HepG2 (cell line): ENCODE data around the gene RIPOR3. TPM values are rescaled to one million over a fixed set of nuclear protein-coding genes. Genes with fewer than 3 reads are reported as not detected.

Source experiments
- DZIP1 ChIP-seq: sonication (generic); formaldehyde crosslinking; IDR thresholded peaks from 2 replicates; pipeline ENCODE4 v1.5.0; 2020; ENCODE audit warnings: mild to moderate bottlenecking, missing genetic modification reagents
- EEA1 ChIP-seq: sonication (generic); formaldehyde crosslinking; IDR thresholded peaks from 2 replicates; pipeline ENCODE4 v1.5.1; 2020; ENCODE audit warnings: mild to moderate bottlenecking, missing genetic modification reagents, borderline replicate concordance
- ETV5 ChIP-seq: IDR thresholded peaks from 2 replicates; pipeline ENCODE4 v1.6.1; 2018; ENCODE audit warnings: missing biosample characterization, missing genetic modification reagents, inconsistent platforms, borderline replicate concordance
- FOSL1 ChIP-seq: sonication (generic); formaldehyde crosslinking; IDR thresholded peaks from 2 replicates; pipeline ENCODE4 v1.9.0; 2021; ENCODE audit warnings: missing genetic modification reagents, borderline replicate concordance
- HMGXB4 ChIP-seq, 2 experiments: sonication (generic) in 1 of 2; formaldehyde crosslinking in 1 of 2; IDR thresholded peaks; 2 replicates each; pipeline versions ENCODE4 v1.4.0 to v1.6.1; 2018 to 2020; ENCODE audit warnings: missing genetic modification reagents in 2 of 2, borderline replicate concordance in 1 of 2, low read depth in 1 of 2, mild to moderate bottlenecking in 1 of 2, missing biosample characterization in 1 of 2
- HNRNPL ChIP-seq: fragments of 200-400 bp; formaldehyde crosslinking; IDR thresholded peaks from 2 replicates; pipeline ENCODE4 v1.6.1; 2017; ENCODE audit warnings: mild to moderate bottlenecking, low read depth, low read length
- HOMEZ ChIP-seq: IDR thresholded peaks from 2 replicates; pipeline ENCODE4 v1.6.1; 2016; ENCODE audit warnings: low read depth
- IKZF4 ChIP-seq: sonication (generic); formaldehyde crosslinking; IDR thresholded peaks from 2 replicates; pipeline ENCODE4 v1.5.1; 2020; ENCODE audit warnings: borderline replicate concordance, mild to moderate bottlenecking, low read depth, missing genetic modification reagents; ENCODE audit errors: not compliant biosample characterization
- MATR3 ChIP-seq: sonication (generic); formaldehyde crosslinking; IDR thresholded peaks from 2 replicates; pipeline ENCODE4 v1.4.0; 2020; ENCODE audit warnings: missing genetic modification reagents
- NFE2L2 ChIP-seq: fragments of 150-350 bp; IDR thresholded peaks from 2 replicates; pipeline ENCODE4 v1.6.1; 2014; ENCODE audit warnings: low read length
- NR2F1 ChIP-seq, 2 experiments: fragments of 450-650 bp in 1 of 2; formaldehyde crosslinking in 1 of 2; IDR thresholded peaks; 2 replicates each; pipeline versions ENCODE4 v1.5.0 to v1.6.1; 2016 to 2020; ENCODE audit warnings: mild to moderate bottlenecking in 1 of 2, missing compliant biosample characterization in 1 of 2, missing genetic modification reagents in 1 of 2, moderate library complexity in 1 of 2
- POLR2G ChIP-seq: fragments of 200-400 bp; formaldehyde crosslinking; IDR thresholded peaks from 2 replicates; pipeline ENCODE4 v1.6.1; 2018; ENCODE audit warnings: mild to moderate bottlenecking, low read depth, low read length, moderate library complexity
- RAD21 ChIP-seq: fragments of 450-650 bp; formaldehyde crosslinking; IDR thresholded peaks from 2 replicates; pipeline ENCODE4 v1.5.0; 2020; ENCODE audit warnings: mild to moderate bottlenecking
- SALL2 ChIP-seq: sonication (generic); formaldehyde crosslinking; IDR thresholded peaks from 2 replicates; pipeline ENCODE4 v1.8.1; 2023; ENCODE audit warnings: mild to moderate bottlenecking, missing genetic modification reagents, inconsistent platforms
- TBL1XR1 ChIP-seq: fragments of 150-350 bp; IDR thresholded peaks from 2 replicates; pipeline ENCODE4 v1.6.1; 2014; ENCODE audit warnings: borderline replicate concordance, low read length; ENCODE audit not compliant: partially characterized antibody
- TFDP1 ChIP-seq: IDR thresholded peaks from 2 replicates; pipeline ENCODE4 v1.6.1; 2016; ENCODE audit warnings: missing compliant biosample characterization, missing genetic modification reagents, borderline replicate concordance
- ZFP62 ChIP-seq: sonication (generic); formaldehyde crosslinking; IDR thresholded peaks from 2 replicates; pipeline ENCODE4 v1.4.0; 2020; ENCODE audit warnings: missing genetic modification reagents
- ZNF180 ChIP-seq: sonication (generic); formaldehyde crosslinking; IDR thresholded peaks from 2 replicates; pipeline ENCODE4 v1.4.0; 2020; ENCODE audit warnings: low read depth, missing genetic modification reagents, borderline replicate concordance
- ZNF253 ChIP-seq: sonication (generic); formaldehyde crosslinking; IDR thresholded peaks from 2 replicates; pipeline ENCODE4 v1.8.0; 2022; ENCODE audit warnings: mild to moderate bottlenecking, missing genetic modification reagents, borderline replicate concordance
- ZNF343 ChIP-seq: sonication (generic); formaldehyde crosslinking; IDR thresholded peaks from 2 replicates; pipeline ENCODE4 v1.4.0; 2020; ENCODE audit warnings: mild to moderate bottlenecking, missing genetic modification reagents
- ZNF644 ChIP-seq: IDR thresholded peaks from 2 replicates; pipeline ENCODE4 v1.6.1; 2016; ENCODE audit warnings: low read depth
- ZNF749 ChIP-seq: sonication (generic); formaldehyde crosslinking; IDR thresholded peaks from 2 replicates; pipeline ENCODE4 v1.8.0; 2022; ENCODE audit warnings: mild to moderate bottlenecking, missing genetic modification reagents, moderate library complexity, borderline replicate concordance
- ZNF883 ChIP-seq: sonication (generic); formaldehyde crosslinking; IDR thresholded peaks from 2 replicates; pipeline ENCODE4 v1.5.1; 2020; ENCODE audit warnings: mild to moderate bottlenecking, missing genetic modification reagents; ENCODE audit errors: not compliant biosample characterization
- ZSCAN22 ChIP-seq: sonication (generic); formaldehyde crosslinking; IDR thresholded peaks from 2 replicates; pipeline ENCODE4 v1.4.0; 2020; ENCODE audit warnings: mild to moderate bottlenecking, missing genetic modification reagents
- polyA plus RNA-seq, 8 experiments: library from polyadenylated mRNA; depleted of rRNA in 3 of 8; stranded (reverse) in 7 of 8; unstranded in 1 of 8; fragments of >200 nt; fragmentation: Illumina TruSeq in 4 of 8; extraction: Trizol in 4 of 8; gene quantifications; 2 replicates each; pipeline versions ENCODE4 v1.2.1 to v1.2.3, GENCODE V29; 2011 to 2016; ENCODE audit warnings: low read depth in 4 of 8, missing spikeins in 1 of 8, mixed read lengths in 1 of 8; ENCODE audit not compliant: insufficient read depth in 1 of 8
- total RNA-seq, 5 experiments: library from RNA; depleted of rRNA; stranded (reverse); fragments of >200 nt; fragmentation: Illumina TruSeq; extraction: Trizol; gene quantifications; 2 replicates each; pipeline ENCODE4 v1.2.3, GENCODE V29; 2016; ENCODE audit warnings: low read depth in 1 of 5

The RIPOR3 gene
- total and polyA plus RNA-seq, 2 of the 13 experiments (the other 11 are each of a cell fraction or from before 2014, with no cell fraction given): 0.18 TPM; not detected in 1

DNA sequence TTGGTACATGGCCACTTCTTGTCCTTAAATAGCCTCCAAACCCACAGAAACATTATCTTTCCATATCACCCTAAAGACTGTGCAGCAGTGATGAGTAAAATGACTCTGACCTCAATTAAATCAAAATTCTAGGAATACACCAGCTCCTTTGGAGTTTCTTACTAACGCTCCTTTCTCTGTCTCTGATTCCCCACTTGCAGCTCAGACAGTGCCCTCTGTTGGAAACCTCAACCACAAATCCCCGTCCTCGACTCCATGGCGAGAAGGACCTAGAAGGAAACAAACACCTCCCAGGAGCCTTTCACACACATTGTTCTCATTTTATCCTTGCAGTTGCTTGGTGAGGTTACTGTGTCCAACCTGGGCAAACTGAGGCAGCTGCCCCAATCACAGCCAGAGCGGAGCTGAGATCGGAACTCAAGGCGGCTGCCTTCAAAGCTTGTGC lies 22.3 kb upstream of the RIPOR3 start (continued):
- TF ChIP-seq NR2F1 (CRISPR knock-in tag; IDR thresholded peaks at IDR 0.05): no peak
- TF ChIP-seq MATR3: no peak
- TF ChIP-seq SALL2 (CRISPR knock-in tag): no peak
- TF ChIP-seq RAD21: peak; percentile 68
- TF ChIP-seq POLR2G: no peak
- TF ChIP-seq FOSL1 (CRISPR knock-in tag): no peak
- TF ChIP-seq HOMEZ (CRISPR knock-in tag): 0 out of 2 replicates have a peak, but pooled peaks have one; percentile 26
- TF ChIP-seq HMGXB4 (CRISPR knock-in tag; IDR thresholded peaks at IDR 0.05; ENCODE audit: borderline replicate concordance in 1 of 2, low read depth in 1 of 2): 0 out of 4 replicates have a peak, but pooled peaks of 1 of the 2 experiments have one; percentile 26
- no peak for TF ChIP-seq ZNF749 (CRISPR knock-in tag)
- peak; percentile 10; the same call in 1 of the 2 replicates for TF ChIP-seq ETV5 (CRISPR knock-in tag)
- TF ChIP-seq HNRNPL: no peak
- TF ChIP-seq ZNF343 (CRISPR knock-in tag): no peak
- TF ChIP-seq IKZF4: no peak
- TF ChIP-seq ZNF180 (CRISPR knock-in tag): no peak
- no peak for TF ChIP-seq ZNF253 (CRISPR knock-in tag)
- 0 out of 2 replicates have a peak, but pooled peaks have one; percentile 53 for TF ChIP-seq ZFP62 (CRISPR knock-in tag)
- TF ChIP-seq ZSCAN22 (CRISPR knock-in tag): no peak
- no peak for TF ChIP-seq DZIP1
- no peak for TF ChIP-seq ZNF883 (CRISPR knock-in tag)
- no peak for TF ChIP-seq EEA1 (CRISPR knock-in tag)
- TF ChIP-seq TFDP1 (CRISPR knock-in tag): no peak
- TF ChIP-seq TBL1XR1: no peak
- TF ChIP-seq NFE2L2: no peak
- no peak for TF ChIP-seq ZNF644
